HepG2 (cell line): ENCODE results near the gene MYEOV. TPM values are rescaled to one million over a fixed set of nuclear protein-coding genes. Genes with fewer than 3 reads are reported as not detected.

Experiments
- ATAC-seq: fragments of 200-7000 bp; cut with Tn5 transposase; 3 replicates; pipeline ENCODE4 v1.9.1; 2020; ENCODE audit warnings: mild to moderate bottlenecking, moderate library complexity
- BruUV-seq: library from RNA; stranded (reverse); fragments of 400-500 nt; replicated peaks from 2 replicates; lab custom pipeline; 2021; lab: Mats Ljungman, UMichigan
- CTCF ChIA-PET: fragments of 300-600 bp; formaldehyde crosslinking; extraction: SDS; loops from one replicate; lab custom pipeline; 2021; ENCODE audit warnings: low total read pairs, inconsistent platforms, low intra/inter-chr PET ratio; lab: Yijun Ruan, JAX
- POLR2A ChIA-PET: fragments of 350-600 bp; sonication (Branson Sonifier 250); formaldehyde crosslinking; loops from one replicate; lab custom pipeline; 2020; ENCODE audit warnings: antibody characterized with exemption, inconsistent platforms; lab: Yijun Ruan, JAX
- DNase-seq: peaks from one replicate; pipeline ENCODE4 v3.0.0-alpha.2; 2015; ENCODE audit warnings: low spot score
- FAIRE-seq: peaks from 3 replicates; lab custom pipeline; 2011; peaks lifted over from hg19 to GRCh38; lab: Jason Lieb, UNC
- H2AFZ ChIP-seq: one replicate; pipeline ENCODE4 v1.6.1; 2011; ENCODE audit warnings: low read length, inconsistent platforms
- H3K27ac ChIP-seq: fragments of 300-600 bp; 3 replicates; pipeline ENCODE4 v1.8.0; 2011; ENCODE audit warnings: mixed run types, mild to moderate bottlenecking, mixed read lengths, low read length, inconsistent platforms; ENCODE audit not compliant: insufficient read depth; ENCODE audit errors: extremely low read length
- H3K27me3 ChIP-seq, 2 experiments: fragments of 200-600 bp in 1 of 2; 2 replicates in 1 of 2; 3 replicates in 1 of 2; pipeline versions ENCODE4 v1.6.0 to v1.8.0; 2011; ENCODE audit warnings: low read length in 2 of 2, mild to moderate bottlenecking in 2 of 2, moderate library complexity in 2 of 2, inconsistent platforms in 1 of 2; ENCODE audit not compliant: insufficient read depth in 2 of 2, control insufficient read depth in 1 of 2
- H3K36me3 ChIP-seq, 2 experiments: fragments of 200-600 bp in 1 of 2; replicated peaks in 1 of 2; 2 replicates in 1 of 2; 3 replicates in 1 of 2; pipeline versions ENCODE4 v1.5.1 to v1.8.0; 2011; ENCODE audit warnings: low read length in 2 of 2, inconsistent platforms in 1 of 2; ENCODE audit not compliant: insufficient read depth in 2 of 2, control insufficient read depth in 1 of 2
- H3K4me1 ChIP-seq: 2 replicates; pipeline ENCODE4 v1.5.1; 2012; ENCODE audit warnings: low read length, inconsistent platforms; ENCODE audit not compliant: insufficient read depth
- H3K4me2 ChIP-seq: 2 replicates; pipeline ENCODE4 v1.6.0; 2011; ENCODE audit warnings: low read depth, low read length, inconsistent platforms
- H3K4me3 ChIP-seq, 3 experiments: fragments of 200-600 bp in 1 of 3; sonication (generic), shearing (Covaris generic) in 1 of 3; replicated peaks in 1 of 3; 2 replicates each; pipeline ENCODE4 v1.5.1; 2011 to 2016; ENCODE audit warnings: low read length in 3 of 3, inconsistent platforms in 2 of 3, low read depth in 2 of 3, mild to moderate bottlenecking in 2 of 3, control low read depth in 1 of 3, mixed read lengths in 1 of 3; ENCODE audit not compliant: insufficient read depth in 1 of 3
- H3K79me2 ChIP-seq: one replicate; pipeline ENCODE4 v1.6.1; 2011; ENCODE audit warnings: low read length, inconsistent platforms; ENCODE audit not compliant: insufficient read depth
- H3K9ac ChIP-seq: 2 replicates; pipeline ENCODE4 v1.6.0; 2011; ENCODE audit warnings: mild to moderate bottlenecking, low read depth, low read length, inconsistent platforms; ENCODE audit not compliant: insufficient read depth
- H3K9me3 ChIP-seq: 2 replicates; pipeline ENCODE4 v1.5.1; 2012; ENCODE audit warnings: mild to moderate bottlenecking, low read length
- H4K20me1 ChIP-seq: 2 replicates; pipeline ENCODE4 v1.6.0; 2011; ENCODE audit warnings: inconsistent platforms, mild to moderate bottlenecking, low read length, moderate library complexity; ENCODE audit not compliant: insufficient read depth
- HNRNPLL ChIP-seq: fragments of 200-400 bp; formaldehyde crosslinking; IDR thresholded peaks from 2 replicates; pipeline ENCODE4 v1.6.1; 2017; ENCODE audit warnings: mild to moderate bottlenecking, low read depth, low read length; ENCODE audit not compliant: poor library complexity, severe bottlenecking
- KLF15 ChIP-seq: sonication (generic); formaldehyde crosslinking; IDR thresholded peaks from 2 replicates; pipeline ENCODE4 v1.8.1; 2023; ENCODE audit warnings: borderline replicate concordance, mild to moderate bottlenecking, inconsistent platforms, missing genetic modification reagents, mixed read lengths
- NCOA1 ChIP-seq: sonication (generic); formaldehyde crosslinking; IDR thresholded peaks from 2 replicates; pipeline ENCODE4 v1.9.0; 2021; ENCODE audit warnings: missing genetic modification reagents
- ONECUT2 ChIP-seq: sonication (generic); formaldehyde crosslinking; IDR thresholded peaks from 2 replicates; pipeline ENCODE4 v1.4.0; 2020; ENCODE audit warnings: missing genetic modification reagents
- PCBP1 ChIP-seq: fragments of 200-400 bp; formaldehyde crosslinking; IDR thresholded peaks from 2 replicates; pipeline ENCODE4 v1.6.1; 2017; ENCODE audit warnings: mild to moderate bottlenecking, low read depth, low read length, borderline replicate concordance
- XRCC5 ChIP-seq: fragments of 200-400 bp; formaldehyde crosslinking; optimal IDR thresholded peaks from 2 replicates; pipeline ENCODE3; 2017; ENCODE audit warnings: mild to moderate bottlenecking, low read length
- ZNF17 ChIP-seq: sonication (generic); formaldehyde crosslinking; IDR thresholded peaks from 2 replicates; pipeline ENCODE4 v1.5.0; 2020; ENCODE audit warnings: mild to moderate bottlenecking, missing genetic modification reagents
- WGBS: methylation state at CpG from one replicate; pipeline ENCODE4 v1.1.6; 2017; ENCODE audit warnings: low lambda C conversion rate; 5-methylcytosine and 5-hydroxymethylcytosine counted together
- in situ Hi-C: cut with HindIII; loops from 2 replicates; pipeline ENCODE4 v1.10.0; 2017; ENCODE audit warnings: low pct_unique_long_range_greater_than_20kb; ENCODE audit not compliant: extremely low pct_ligation_motif_present
- intact Hi-C: fragments of 100-400 bp; cut with micrococcal nuclease; formaldehyde crosslinking; loops from one replicate; pipeline ENCODE4 v1.10.0; 2022; ENCODE audit not compliant: unreplicated experiment
- polyA plus RNA-seq, 8 experiments: library from polyadenylated mRNA; depleted of rRNA in 3 of 8; stranded (reverse) in 7 of 8; unstranded in 1 of 8; fragments of >200 nt; fragmentation: Illumina TruSeq in 4 of 8; extraction: Trizol in 4 of 8; gene quantifications; 2 replicates each; pipeline versions ENCODE4 v1.2.1 to v1.2.3, GENCODE V29; 2011 to 2016; ENCODE audit warnings: low read depth in 4 of 8, missing spikeins in 1 of 8, mixed read lengths in 1 of 8; ENCODE audit not compliant: insufficient read depth in 1 of 8
- total RNA-seq, 5 experiments: library from RNA; depleted of rRNA; stranded (reverse); fragments of >200 nt; fragmentation: Illumina TruSeq; extraction: Trizol; gene quantifications; 2 replicates each; pipeline ENCODE4 v1.2.3, GENCODE V29; 2016; ENCODE audit warnings: low read depth in 1 of 5
- TF ChIP-seq, protein P1 (sequence below): sonication (generic); formaldehyde crosslinking; IDR thresholded peaks from 2 replicates; pipeline ENCODE4 v1.8.0; 2022; ENCODE audit warnings: missing genetic modification reagents, low read depth, mild to moderate bottlenecking, borderline replicate concordance

MYEOV gene
- total and polyA plus RNA-seq, 2 of the 13 experiments (the other 11 are each of a cell fraction or from before 2014, with no cell fraction given), result 0.33 to 1.8 TPM

DNA sequence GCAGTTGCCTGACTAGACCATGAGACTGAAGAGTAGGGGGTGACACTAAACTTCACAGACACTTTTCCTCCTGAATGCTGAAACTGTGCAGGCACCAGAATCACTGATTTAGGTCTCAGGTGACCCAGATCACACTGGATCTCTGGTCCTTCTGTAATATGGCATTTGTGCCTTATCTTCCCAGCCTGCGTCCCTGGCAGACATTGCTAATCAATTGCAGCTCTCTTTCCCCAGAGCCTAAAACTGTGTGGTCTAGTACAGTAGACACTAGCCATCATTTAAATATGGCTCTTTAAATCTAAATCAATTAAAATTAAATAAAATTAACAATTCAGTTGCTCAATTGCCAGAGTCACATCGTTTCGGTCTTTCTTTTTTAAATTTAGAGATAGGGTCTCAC lies 17.8 kb upstream of the MYEOV start:
- intact Hi-C loops (no loop called here), in situ Hi-C loops (loop anchor here (10.0 kb wide), 1 partner anchor 61 kb away; no protein-coding TSS in a partner anchor)
- Histone ChIP-seq H3K27ac (no peak overlapping the region), H3K4me2 (no peak overlapping the region), H3K27me3 (peaks cover 3 to 18% of the 10 kb centered on the region in 2 experiments; a peak in 3 of 5 replicates), H2AFZ (no peak overlapping the region), H3K4me3 (no peak overlapping the region), H3K9ac (no peak overlapping the region), H3K4me1 (peaks cover 42% of the 10 kb centered on the region), H3K36me3 (no peaks in the 10 kb centered on the region), H3K9me3 (no peaks in the 10 kb centered on the region), H3K79me2 (no peaks in the 10 kb centered on the region)
- POLR2A ChIA-PET, result no interaction called here
- DNase-seq (no peak), FAIRE-seq (no peak), ATAC-seq (no peak)
- 54% methylated on average over 3 of the region's 3 CpGs for WGBS
- CTCF ChIA-PET, result no interaction called here
- no TSS peak for BruUV-seq
- TF ChIP-seq ONECUT2 (CRISPR knock-in tag), result no peak
- TF ChIP-seq HNRNPLL, result no peak
- no peak for TF ChIP-seq NCOA1 (CRISPR knock-in tag)
- no peak for TF ChIP-seq XRCC5
- TF ChIP-seq KLF15, result no peak
- TF ChIP-seq ZNF17, result no peak
- TF ChIP-seq, protein P1, sequence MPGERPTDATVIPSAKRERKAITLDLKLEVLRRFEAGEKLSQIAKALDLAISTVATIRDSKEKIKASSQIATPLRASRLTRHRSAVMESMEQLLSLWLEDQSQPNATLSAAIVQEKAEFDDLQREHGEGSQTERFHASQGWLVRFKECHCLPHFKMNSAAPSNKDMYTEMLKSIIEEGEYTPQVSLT (CRISPR knock-in tag), result no peak
- no peak for TF ChIP-seq PCBP1
- TF ChIP-seq, all 625 proteins: peak for 0
- 0 out of 2 replicates have a peak, but pooled peaks cover 3% of the 10 kb centered on the region for H4K20me1 ChIP-seq
